Right lobe of liver (tissue), 4 donors: ENCODE data around the gene IKZF5.

Experiments used
- POLR2A ChIP-seq: fragments of 450-650 bp; IDR thresholded peaks from one replicate; pipeline ENCODE4 v1.6.1; 2017; ENCODE audit warnings: antibody characterized with exemption, mild to moderate bottlenecking
- TF ChIP-seq, protein P1 (sequence below), 4 donors: fragments of 200-600 bp in 3 of 4; fragments of 450-650 bp in 1 of 4; IDR thresholded peaks; one replicate each; pipeline versions ENCODE4 v1.5.1 to v1.8.0; 2016 to 2022; ENCODE audit warnings: antibody characterized with exemption in 4 of 4, mild to moderate bottlenecking in 2 of 4
- donor health status: DM: no; HTN: no; CAD: no.
- donor health status: DM: no; HTN: no; CAD: no.
- donor health status: DM: no; HTN: yes; CAD: no.

GRCh38 chr10:123042708-123043408 lies 34.3 kb upstream of the IKZF5 start:
- TF ChIP-seq, protein P1, sequence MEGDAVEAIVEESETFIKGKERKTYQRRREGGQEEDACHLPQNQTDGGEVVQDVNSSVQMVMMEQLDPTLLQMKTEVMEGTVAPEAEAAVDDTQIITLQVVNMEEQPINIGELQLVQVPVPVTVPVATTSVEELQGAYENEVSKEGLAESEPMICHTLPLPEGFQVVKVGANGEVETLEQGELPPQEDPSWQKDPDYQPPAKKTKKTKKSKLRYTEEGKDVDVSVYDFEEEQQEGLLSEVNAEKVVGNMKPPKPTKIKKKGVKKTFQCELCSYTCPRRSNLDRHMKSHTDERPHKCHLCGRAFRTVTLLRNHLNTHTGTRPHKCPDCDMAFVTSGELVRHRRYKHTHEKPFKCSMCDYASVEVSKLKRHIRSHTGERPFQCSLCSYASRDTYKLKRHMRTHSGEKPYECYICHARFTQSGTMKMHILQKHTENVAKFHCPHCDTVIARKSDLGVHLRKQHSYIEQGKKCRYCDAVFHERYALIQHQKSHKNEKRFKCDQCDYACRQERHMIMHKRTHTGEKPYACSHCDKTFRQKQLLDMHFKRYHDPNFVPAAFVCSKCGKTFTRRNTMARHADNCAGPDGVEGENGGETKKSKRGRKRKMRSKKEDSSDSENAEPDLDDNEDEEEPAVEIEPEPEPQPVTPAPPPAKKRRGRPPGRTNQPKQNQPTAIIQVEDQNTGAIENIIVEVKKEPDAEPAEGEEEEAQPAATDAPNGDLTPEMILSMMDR (IDR thresholded peaks at IDR 0.05) = no peak
- no peak for TF ChIP-seq POLR2A
